K562 (cell line): ENCODE measurements around the gene TMEM144. TPM values are rescaled to one million over a fixed set of nuclear protein-coding genes. Genes with fewer than 3 reads are reported as not detected.

Source experiments
- CBFA2T3 ChIP-seq: fragments of 450-650 bp; IDR thresholded peaks from 2 replicates; pipeline ENCODE4 v1.6.1; 2017
- CBX3 ChIP-seq, 2 experiments: IDR thresholded peaks; 1 replicate in 1 of 2; 2 replicates in 1 of 2; pipeline ENCODE4 v1.6.1; 2012; ENCODE audit warnings: inconsistent platforms in 2 of 2, low read length in 2 of 2, borderline replicate concordance in 1 of 2, control low read depth in 1 of 2
- CREB1 ChIP-seq, 2 experiments: sonication (generic) in 1 of 2; formaldehyde crosslinking in 1 of 2; IDR thresholded peaks; 2 replicates each; pipeline versions ENCODE4 v1.6.1 to v1.8.0; 2012 to 2022; ENCODE audit warnings: inconsistent platforms in 1 of 2, mild to moderate bottlenecking in 1 of 2, missing genetic modification reagents in 1 of 2, moderate library complexity in 1 of 2
- E2F6 ChIP-seq, 2 experiments: IDR thresholded peaks; 2 replicates each; pipeline ENCODE4 v1.6.1; 2011; ENCODE audit warnings: borderline replicate concordance in 1 of 2, control low read depth in 1 of 2, low read depth in 1 of 2, low read length in 1 of 2, mild to moderate bottlenecking in 1 of 2, mixed read lengths in 1 of 2, moderate library complexity in 1 of 2; ENCODE audit not compliant: insufficient read depth in 1 of 2, insufficient read length in 1 of 2, poor library complexity in 1 of 2, severe bottlenecking in 1 of 2; ENCODE audit errors: extremely low read depth in 1 of 2
- ELF2 ChIP-seq: fragments of 250-450 bp; sonication (Bioruptor Pico); IDR thresholded peaks from 2 replicates; pipeline ENCODE4 v1.5.0; 2021; ENCODE audit warnings: mild to moderate bottlenecking
- FIP1L1 ChIP-seq: fragments of 200-400 bp; formaldehyde crosslinking; IDR thresholded peaks from 2 replicates; pipeline ENCODE4 v1.6.1; 2018; ENCODE audit warnings: mild to moderate bottlenecking, low read depth, low read length; ENCODE audit not compliant: poor library complexity, severe bottlenecking
- FOXK1 ChIP-seq: sonication (generic); formaldehyde crosslinking; IDR thresholded peaks from 2 replicates; pipeline ENCODE4 v1.8.0; 2022; ENCODE audit warnings: missing genetic modification reagents, mild to moderate bottlenecking, borderline replicate concordance
- GABPB2 ChIP-seq: fragments of 250-450 bp; sonication (Bioruptor Pico); conservative IDR thresholded peaks from 2 replicates; pipeline ENCODE4 v1.5.1; 2021; ENCODE audit warnings: mild to moderate bottlenecking
- HMBOX1 ChIP-seq: sonication (generic); IDR thresholded peaks from 2 replicates; pipeline ENCODE4 v1.6.1; 2016
- HMG20B ChIP-seq: fragments of 250-450 bp; sonication (Bioruptor Pico); IDR thresholded peaks from 2 replicates; pipeline ENCODE4 v1.5.0; 2021; ENCODE audit warnings: mild to moderate bottlenecking
- ID3 ChIP-seq, 2 experiments: fragments of 250-450 bp in 1 of 2; fragments of 450-650 bp in 1 of 2; sonication (Bioruptor Pico) in 1 of 2; IDR thresholded peaks; 2 replicates each; pipeline versions ENCODE4 v1.6.1 to v1.8.0; 2016 to 2021; ENCODE audit warnings: mild to moderate bottlenecking in 2 of 2, moderate library complexity in 2 of 2, missing compliant biosample characterization in 1 of 2, missing genetic modification characterization in 1 of 2
- IRF2 ChIP-seq: sonication (generic); formaldehyde crosslinking; IDR thresholded peaks from 2 replicates; pipeline ENCODE4 v1.8.1; 2022; ENCODE audit warnings: mild to moderate bottlenecking, missing genetic modification reagents
- KAT7 ChIP-seq: sonication (generic); formaldehyde crosslinking; IDR thresholded peaks from 2 replicates; pipeline ENCODE4 v1.8.0; 2022; ENCODE audit warnings: missing genetic modification reagents, mild to moderate bottlenecking, borderline replicate concordance
- NFIX ChIP-seq: fragments of 250-450 bp; sonication (Bioruptor Pico); IDR thresholded peaks from 2 replicates; pipeline ENCODE4 v1.4.0; 2020; ENCODE audit warnings: low read depth, mild to moderate bottlenecking, moderate library complexity
- NONO ChIP-seq, 2 experiments: fragments of 200-400 bp in 1 of 2; fragments of 450-650 bp in 1 of 2; formaldehyde crosslinking in 1 of 2; IDR thresholded peaks; 2 replicates each; pipeline ENCODE4 v1.6.1; 2017; ENCODE audit warnings: low read depth in 2 of 2, mild to moderate bottlenecking in 2 of 2, moderate library complexity in 2 of 2, low read length in 1 of 2
- POLR2AphosphoS2 ChIP-seq: IDR thresholded peaks from 2 replicates; pipeline ENCODE4 v1.6.1; 2012; ENCODE audit warnings: low read length, improper control_type of control experiment
- PRMT5 ChIP-seq: sonication (generic); formaldehyde crosslinking; IDR thresholded peaks from 2 replicates; pipeline ENCODE4 v1.5.0; 2020; ENCODE audit warnings: missing genetic modification reagents
- RAD51 ChIP-seq: fragments of 450-650 bp; IDR thresholded peaks from 2 replicates; pipeline ENCODE4 v1.7.1; 2016; ENCODE audit warnings: low read depth, mild to moderate bottlenecking, borderline replicate concordance
- RBM34 ChIP-seq: fragments of 200-400 bp; formaldehyde crosslinking; IDR thresholded peaks from 2 replicates; pipeline ENCODE4 v1.6.1; 2018; ENCODE audit warnings: low read length, borderline replicate concordance; ENCODE audit not compliant: insufficient read depth
- RFX7 ChIP-seq: fragments of 250-450 bp; sonication (Bioruptor Pico); IDR thresholded peaks from 2 replicates; pipeline ENCODE4 v1.5.1; 2021; ENCODE audit warnings: mild to moderate bottlenecking
- ZNF263 ChIP-seq: sonication (generic); formaldehyde crosslinking; IDR thresholded peaks from 2 replicates; pipeline ENCODE4 v1.8.0; 2022; ENCODE audit warnings: mild to moderate bottlenecking, missing genetic modification reagents, borderline replicate concordance
- ZNF280B ChIP-seq: fragments of 250-450 bp; sonication (Bioruptor Pico); IDR thresholded peaks from 2 replicates; pipeline ENCODE4 v1.5.1; 2021; ENCODE audit warnings: mild to moderate bottlenecking
- ZNF347 ChIP-seq: fragments of 450-650 bp; formaldehyde crosslinking; IDR thresholded peaks from 2 replicates; pipeline ENCODE4 v1.4.0; 2020; ENCODE audit warnings: low read depth, mild to moderate bottlenecking, moderate library complexity
- ZNF589 ChIP-seq: fragments of 200-800 bp; sonication (Bioruptor generic); IDR thresholded peaks from 2 replicates; pipeline ENCODE4 v1.6.1; 2016; ENCODE audit warnings: low read depth, missing genetic modification characterization, missing compliant biosample characterization
- ZNF766 ChIP-seq: fragments of 200-800 bp; sonication (Bioruptor generic); conservative IDR thresholded peaks from 2 replicates; pipeline ENCODE4 v1.6.1; 2016; ENCODE audit warnings: missing genetic modification characterization, missing compliant biosample characterization
- ZSCAN32 ChIP-seq: fragments of 450-650 bp; formaldehyde crosslinking; IDR thresholded peaks from 2 replicates; pipeline ENCODE4 v1.4.0; 2020; ENCODE audit warnings: mild to moderate bottlenecking, moderate library complexity
- polyA plus RNA-seq, 8 experiments: library from polyadenylated mRNA; depleted of rRNA in 4 of 8; stranded (reverse) in 5 of 8; unstranded in 3 of 8; fragments of >200 nt; fragmentation: Nextera tagmentation in 2 of 8; fragmentation: Illumina TruSeq in 1 of 8; extraction: Ambion mirVana in 2 of 8; extraction: Trizol in 1 of 8; gene quantifications; 2 replicates each; pipeline versions ENCODE4 v1.2.1 to v1.2.3, GENCODE V29; 2011 to 2014; ENCODE audit warnings: inconsistent platforms in 1 of 8, missing spikeins in 1 of 8
- total RNA-seq, 7 experiments: library from RNA; depleted of rRNA in 6 of 7; stranded (reverse); fragments of >200 nt in 6 of 7; fragmentation: Illumina TruSeq in 2 of 7; extraction: Trizol in 2 of 7; gene quantifications; 2 replicates each; pipeline versions ENCODE4 v1.2.1 to v1.2.3, GENCODE V29; 2011 to 2021; ENCODE audit warnings: low replicate concordance in 1 of 7

Gene TMEM144
- total and polyA plus RNA-seq, 9 of the 15 experiments (the other 6 are each of a cell fraction or from before 2014, with no cell fraction given), result 4.0 to 12.0 (median 6.1) TPM

- no peak for TF ChIP-seq ID3 (CRISPR knock-in tag; IDR thresholded peaks at IDR 0.05)
- no peak for TF ChIP-seq ID3 (tag; IDR thresholded peaks at IDR 0.05)
- TF ChIP-seq ZNF263 (CRISPR knock-in tag), result no peak
- TF ChIP-seq ZNF280B, result no peak
- TF ChIP-seq FIP1L1, result no peak
- no peak for TF ChIP-seq IRF2
- no peak for TF ChIP-seq ZSCAN32 (CRISPR knock-in tag)
- TF ChIP-seq CBFA2T3, result no peak
- TF ChIP-seq RAD51, result no peak
- no peak for TF ChIP-seq ELF2
- TF ChIP-seq HMBOX1, result no peak
- peak; percentile 88 for TF ChIP-seq CREB1 (IDR thresholded peaks at IDR 0.05)
- peak; percentile 92 for TF ChIP-seq CREB1 (CRISPR knock-in tag; IDR thresholded peaks at IDR 0.05)
- no peak for TF ChIP-seq KAT7
- no peak for TF ChIP-seq ZNF347 (CRISPR knock-in tag)
- TF ChIP-seq RBM34, result no peak
- TF ChIP-seq POLR2AphosphoS2, result no peak
- TF ChIP-seq PRMT5, result no peak
- no peak for TF ChIP-seq HMG20B (CRISPR knock-in tag)
- peak in 1 of 2 experiments; percentile 46 for TF ChIP-seq E2F6 (IDR thresholded peaks at IDR 0.05; ENCODE audit: borderline replicate concordance in 1 of 2, extremely low read depth in 1 of 2, insufficient read depth in 1 of 2, insufficient read length in 1 of 2, low read depth in 1 of 2, low read length in 1 of 2, poor library complexity in 1 of 2, severe bottlenecking in 1 of 2)
- peak in 1 of 2 experiments; percentile 79; a peak in 1 of 3 replicates for TF ChIP-seq CBX3 (IDR thresholded peaks at IDR 0.05; ENCODE audit: borderline replicate concordance in 1 of 2, low read length in 2 of 2)
- no peak for TF ChIP-seq ZNF589 (CRISPR knock-in tag)
- TF ChIP-seq FOXK1 (CRISPR knock-in tag), result no peak
- TF ChIP-seq RFX7 (CRISPR knock-in tag), result no peak
- no peak for TF ChIP-seq ZNF766 (CRISPR knock-in tag)
- TF ChIP-seq NFIX (CRISPR knock-in tag), result no peak
- TF ChIP-seq NONO (IDR thresholded peaks at IDR 0.05; ENCODE audit: low read depth in 2 of 2, low read length in 1 of 2), result no peak
- TF ChIP-seq GABPB2, result no peak
These were observed 27.6 kb upstream of the TMEM144 start (continued) for GRCh38 chr4:158182736-158183135.
